Ovary (tissue), 9 donors: ENCODE results near the gene ATP6V0A1. TPM values are rescaled to one million over a fixed set of nuclear protein-coding genes. Genes with fewer than 3 reads are reported as not detected.

Experiments used
- DNase-seq, 5 donors: peaks; one replicate each; pipeline ENCODE4 v3.0.0-alpha.2; 2019 to 2020
- H3K27ac ChIP-seq, 2 donors: fragments of 200-600 bp; one replicate each; pipeline versions ENCODE4 v1.5.1 to v1.8.0; 2019 to 2022
- H3K27me3 ChIP-seq: fragments of 200-600 bp; one replicate; pipeline ENCODE4 v1.8.0; 2022
- H3K36me3 ChIP-seq: fragments of 200-600 bp; sonication (generic); one replicate; pipeline ENCODE4 v1.5.1; 2019
- H3K4me1 ChIP-seq: one replicate; pipeline ENCODE4 v1.8.1; 2013; ENCODE audit warnings: mild to moderate bottlenecking, moderate library complexity; ENCODE audit not compliant: insufficient read depth
- H3K4me3 ChIP-seq: fragments of 200-600 bp; sonication (generic); one replicate; pipeline ENCODE4 v1.5.1; 2017
- H3K9me3 ChIP-seq, 2 donors: fragments of 200-600 bp in 1 of 2; sonication (generic) in 1 of 2; one replicate each; pipeline versions ENCODE4 v1.5.1 to v1.8.1; 2013 to 2019; ENCODE audit warnings: mild to moderate bottlenecking in 1 of 2, moderate library complexity in 1 of 2
- CTCF ChIP-seq, 3 donors: fragments of 450-650 bp in 2 of 3; fragments of 200-600 bp in 1 of 3; IDR thresholded peaks; one replicate each; pipeline versions ENCODE4 v1.5.1 to v1.8.0; 2016 to 2022; ENCODE audit warnings: antibody characterized with exemption in 3 of 3, mild to moderate bottlenecking in 1 of 3
- EP300 ChIP-seq: sonication (generic); formaldehyde crosslinking; IDR thresholded peaks from one replicate; pipeline ENCODE4 v1.6.1; 2017; ENCODE audit warnings: antibody characterized with exemption
- POLR2A ChIP-seq: fragments of 450-650 bp; IDR thresholded peaks from one replicate; pipeline ENCODE4 v1.6.1; 2017; ENCODE audit warnings: antibody characterized with exemption, mild to moderate bottlenecking, moderate library complexity
- WGBS, 3 donors: extraction: QIAGEN DNeasy Blood & Tissue Kit in 1 of 3; methylation state at CpG; one replicate each; pipeline versions ENCODE4 v1.1.5 to v1.1.7; 2013 to 2017; 5-methylcytosine and 5-hydroxymethylcytosine counted together
- intact Hi-C, 4 donors: fragments of 100-400 bp; cut with DNase I; formaldehyde crosslinking; loops; one replicate each; pipeline versions ENCODE4 v1.11.0 to v1.15.1; 2022 to 2023
- polyA plus RNA-seq, 2 donors: library from polyadenylated mRNA; stranded (reverse); fragments of 200-250 nt in 1 of 2; fragments of 350-450 nt in 1 of 2; fragmentation: Illumina TruSeq in 1 of 2; extraction: RNeasy Lipid Tissue Mini Kit (QIAGEN cat#74804) in 1 of 2; gene quantifications; one replicate each; pipeline ENCODE4 v1.2.3, GENCODE V29; 2013 to 2014
- total RNA-seq, 7 donors: library from RNA; depleted of rRNA in 2 of 7; stranded (reverse); fragments of >200 nt in 2 of 7; fragmentation: NEBNext Ultra II Directional in 3 of 7; extraction: Animal tissue kit (Norgen Biotek cat#: 25700) in 3 of 7; gene quantifications; one replicate each; pipeline versions ENCODE4 v1.1.0 to v1.2.4, GENCODE V29; 2016 to 2023
- donor health status: DM: no; HTN: no; CAD: no; lungs with moderate emphysema.
- donor health status: DM: no; HTN: no; CAD: no.
- donor health status: Bipolar disorder and iron deficiency.
- donor health status: DM: yes; HTN: yes; CAD: no.
- donor health status: DM: no; HTN: no; CAD: no.
- donor health status: DM: yes; HTN: yes; CAD: no.

Gene ATP6V0A1
- total and polyA plus RNA-seq, 9 donors: 36.3 to 118 (median 74.1) TPM

GRCh38 chr17:42536048-42536371 is 77.3 kb downstream of the ATP6V0A1 start, which contains the start of gene NAGLU:
TSS of gene NAGLU (plus strand) at chr17:42536241. CDS start at chr17:42536273, 32 bp downstream.
- Histone ChIP-seq H3K9me3 (no peaks in the 10 kb centered on the region), H3K36me3 (no peaks in the 10 kb centered on the region), H3K27me3 (no peaks in the 10 kb centered on the region), H3K4me1 (peaks cover 15% of the 10 kb centered on the region), H3K27ac (peak within 1 kb of the TSS; percentile 93 to 94), H3K4me3 (peak within 1 kb of the TSS; percentile 66)
- intact Hi-C loops: no loop called here
- WGBS, 3 donors: 0 to 1% (median 0%) methylated on average over 24 to 40 of the region's 40 CpGs
- TF ChIP-seq CTCF (IDR thresholded peaks at IDR 0.05): peak in 1 of 3 donors; percentile 45
- TF ChIP-seq POLR2A: peak; percentile 71
- peak; percentile 94 for TF ChIP-seq EP300
- peak; percentile 97 to 99 (median 98) for DNase-seq

- Histone ChIP-seq H3K4me1 (peaks cover 10% of the 10 kb centered on the region), H3K9me3 (no peaks in the 10 kb centered on the region), H3K36me3 (no peaks in the 10 kb centered on the region), H3K27ac (peak overlapping the region; percentile 93 to 94), H3K4me3 (peak overlapping the region; percentile 66), H3K27me3 (no peaks in the 10 kb centered on the region)
- 1% methylated on average over 60 to 65 of the region's 65 CpGs for WGBS, 3 donors
- intact Hi-C loops: no loop called here
- DNase-seq: peak; percentile 84 to 91 (median 88)
- peak in 1 of 3 donors; percentile 39 for TF ChIP-seq CTCF (IDR thresholded peaks at IDR 0.05)
- TF ChIP-seq EP300: no peak
These were observed 77.9 kb downstream of the ATP6V0A1 start for GRCh38 chr17:42536372-42537155.

GRCh38 chr17:42537156-42537805 is 78.6 kb downstream of the ATP6V0A1 start:
- Histone ChIP-seq H3K27me3 (no peaks in the 10 kb centered on the region), H3K4me1 (peaks cover 8% of the 10 kb centered on the region), H3K4me3 (peak overlapping the region; percentile 66), H3K36me3 (no peaks in the 10 kb centered on the region), H3K9me3 (no peaks in the 10 kb centered on the region), H3K27ac (peak overlapping the region; percentile 93 to 94)
- TF ChIP-seq EP300 (no peak), POLR2A (no peak), CTCF (IDR thresholded peaks at IDR 0.05) (no peak)
- intact Hi-C loops: no loop called here
- DNase-seq: peak in 1 of 5 donors; percentile 57
- WGBS, 3 donors: 80 to 84% (median 80%) methylated on average over 31 of the region's 31 CpGs

GRCh38 chr17:42537826-42538451 is 79.3 kb downstream of the ATP6V0A1 start:
- Histone ChIP-seq H3K4me3 (no peak overlapping the region), H3K27ac (no peak overlapping the region), H3K9me3 (no peaks in the 10 kb centered on the region), H3K27me3 (no peaks in the 10 kb centered on the region), H3K4me1 (peaks cover 8% of the 10 kb centered on the region), H3K36me3 (no peaks in the 10 kb centered on the region)
- 89 to 97% (median 95%) methylated on average over 5 of the region's 5 CpGs for WGBS, 3 donors
- TF ChIP-seq POLR2A (no peak), EP300 (no peak), CTCF (IDR thresholded peaks at IDR 0.05) (no peak)
- intact Hi-C loops: no loop called here
- DNase-seq: no peak
